Sigmoid colon (tissue), 7 donors: ENCODE measurements around the gene ANKS6. TPM values are rescaled to one million over a fixed set of nuclear protein-coding genes. Genes with fewer than 3 reads are reported as not detected.

Experiments
- DNase-seq: peaks from one replicate; pipeline ENCODE4 v3.0.0-alpha.2; 2019
- H3K27ac ChIP-seq, 4 donors: fragments of 200-600 bp; sonication (generic); one replicate each; pipeline ENCODE4 v1.5.1; 2016 to 2019; ENCODE audit warnings: mild to moderate bottlenecking in 1 of 4
- H3K27me3 ChIP-seq, 3 donors: fragments of 200-600 bp; sonication (generic); one replicate each; pipeline ENCODE4 v1.5.1; 2019; ENCODE audit warnings: mild to moderate bottlenecking in 1 of 3
- H3K36me3 ChIP-seq, 4 donors: fragments of 200-600 bp; sonication (generic); one replicate each; pipeline ENCODE4 v1.5.1; 2016 to 2019
- H3K4me1 ChIP-seq, 4 donors: fragments of 200-600 bp; sonication (generic); one replicate each; pipeline ENCODE4 v1.5.1; 2017 to 2019
- H3K4me3 ChIP-seq, 4 donors: fragments of 200-600 bp; sonication (generic); one replicate each; pipeline ENCODE4 v1.5.1; 2017 to 2019; ENCODE audit warnings: mild to moderate bottlenecking in 2 of 4, moderate library complexity in 1 of 4
- H3K9me3 ChIP-seq, 4 donors: fragments of 200-600 bp in 3 of 4; sonication (generic) in 3 of 4; one replicate each; pipeline versions ENCODE4 v1.5.1 to v1.6.1; 2013 to 2019
- CTCF ChIP-seq, 4 experiments: fragments of 450-650 bp in 3 of 4; fragments of 200-600 bp in 1 of 4; IDR thresholded peaks; one replicate each; pipeline ENCODE4 v1.5.1; 2016 to 2019; ENCODE audit warnings: antibody characterized with exemption in 4 of 4, mild to moderate bottlenecking in 3 of 4, moderate library complexity in 2 of 4
- EP300 ChIP-seq, 4 donors: sonication (generic); formaldehyde crosslinking; IDR thresholded peaks; one replicate each; pipeline ENCODE4 v1.6.1; 2017; ENCODE audit warnings: antibody characterized with exemption in 4 of 4
- POLR2A ChIP-seq, 2 donors: fragments of 450-650 bp; IDR thresholded peaks; one replicate each; pipeline ENCODE4 v1.6.1; 2016; ENCODE audit warnings: antibody characterized with exemption in 2 of 2, mild to moderate bottlenecking in 2 of 2, moderate library complexity in 2 of 2
- POLR2AphosphoS5 ChIP-seq, 4 donors: sonication (generic); formaldehyde crosslinking; IDR thresholded peaks; one replicate each; pipeline ENCODE4 v1.6.1; 2017; ENCODE audit warnings: antibody characterized with exemption in 4 of 4
- WGBS, 2 donors: extraction: QIAGEN DNeasy Blood & Tissue Kit; methylation state at CpG; one replicate each; pipeline ENCODE4 v1.1.7; 2013; 5-methylcytosine and 5-hydroxymethylcytosine counted together
- intact Hi-C: fragments of 100-400 bp; cut with DNase I; formaldehyde crosslinking; loops from one replicate; pipeline ENCODE4 v1.15.1; 2023
- polyA plus RNA-seq, 3 donors: library from polyadenylated mRNA; stranded (reverse); fragments of 200-250 nt; gene quantifications; one replicate each; pipeline ENCODE4 v1.2.3, GENCODE V29; 2013
- total RNA-seq, 4 donors: library from RNA; depleted of rRNA; stranded (reverse); fragments of >200 nt; gene quantifications; one replicate each; pipeline ENCODE4 v1.1.0, GENCODE V29; 2016
- donor health status: healthy with polysubstance abuse.
- donor health status: Bipolar disorder and iron deficiency.
- donor health status: healthy.

The ANKS6 gene
- total and polyA plus RNA-seq, 7 donors = 5.4 to 22.8 (median 10.7) TPM

DNA sequence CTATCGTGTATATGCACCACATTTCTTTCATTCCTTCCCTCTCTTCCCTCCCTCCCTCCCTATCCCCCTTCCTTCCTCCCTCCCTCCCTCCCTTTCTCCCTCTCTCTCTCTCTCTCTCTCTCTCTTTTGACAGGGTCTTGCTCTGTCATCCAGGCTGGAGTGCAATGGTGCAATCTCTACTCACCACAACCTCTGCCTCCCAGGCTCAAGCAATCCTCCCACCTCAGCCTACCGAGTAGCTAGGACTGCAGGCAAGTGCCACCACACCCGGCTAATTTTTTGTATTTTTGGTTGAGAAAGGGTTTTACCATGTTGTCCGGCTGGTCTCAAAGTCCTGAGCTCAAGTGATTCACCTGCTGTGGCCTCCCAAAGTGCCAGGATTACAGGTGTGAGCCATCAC, 1.1 kb upstream of the ANKS6 start:
- H3K27me3 ChIP-seq = no peaks in the 10 kb centered on the region
- 93 to 95% methylated on average over 4 of the region's 4 CpGs for WGBS, 2 donors
- intact Hi-C loops = loop anchor here (2.0 to 5.0 kb wide), 3 partner anchors 541 to 1100 kb away; partner anchors contain the start of genes NR4A3 and XPA
- no peaks in the 10 kb centered on the region for H3K36me3 ChIP-seq
- H3K27ac ChIP-seq = peak overlapping the region in 2 of 4 donors; percentile 88 to 89
- no peaks in the 10 kb centered on the region for H3K9me3 ChIP-seq
- TF ChIP-seq POLR2A (IDR thresholded peaks at IDR 0.05) = no peak
- no peak for TF ChIP-seq EP300 (IDR thresholded peaks at IDR 0.05)
- TF ChIP-seq POLR2AphosphoS5 (IDR thresholded peaks at IDR 0.05) = no peak
- no peak for TF ChIP-seq CTCF (IDR thresholded peaks at IDR 0.05)
- DNase-seq = no peak
- no peak overlapping the region for H3K4me3 ChIP-seq
- peaks cover 0 to 24% (median 18%) of the 10 kb centered on the region in 4 donors for H3K4me1 ChIP-seq

DNA sequence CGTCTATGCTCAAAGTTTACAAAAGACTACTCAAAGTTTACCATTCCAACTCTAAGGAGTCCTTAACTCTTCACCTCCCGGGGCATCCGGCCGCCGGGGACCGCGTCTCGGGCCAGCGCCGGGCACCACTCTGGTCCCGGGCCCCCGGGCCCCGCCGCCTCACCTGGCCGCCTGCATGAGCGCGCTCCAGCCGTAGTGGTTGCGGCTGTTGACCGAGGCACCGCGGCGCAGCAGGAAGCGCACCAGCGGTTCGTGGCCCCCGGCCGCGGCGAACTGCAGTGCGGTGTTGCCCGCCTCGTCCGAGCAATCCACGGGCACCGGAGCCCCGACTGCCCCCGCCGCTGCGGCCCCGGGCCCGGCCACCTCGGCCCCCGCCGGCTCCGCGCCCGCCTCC, 388 bp downstream of the ANKS6 start:
- TF ChIP-seq CTCF (IDR thresholded peaks at IDR 0.05) (no peak), POLR2AphosphoS5 (IDR thresholded peaks at IDR 0.05) (no peak), POLR2A (IDR thresholded peaks at IDR 0.05) (no peak), EP300 (IDR thresholded peaks at IDR 0.05) (no peak)
- Histone ChIP-seq H3K4me3 (peak overlapping the region; percentile 47 to 78 (median 68)), H3K4me1 (peaks cover 0 to 30% (median 23%) of the 10 kb centered on the region in 4 donors), H3K27me3 (no peaks in the 10 kb centered on the region), H3K9me3 (no peaks in the 10 kb centered on the region), H3K36me3 (no peaks in the 10 kb centered on the region), H3K27ac (peak overlapping the region; percentile 74 to 89 (median 86))
- intact Hi-C loops = loop anchor here (2.0 to 5.0 kb wide), 3 partner anchors 539 to 1099 kb away; partner anchors contain the start of genes NR4A3 and XPA
- no peak for DNase-seq
- WGBS, 2 donors = 1% methylated on average over 48 of the region's 48 CpGs

GRCh38 chr9:98795295-98795955, 930 bp downstream of the ANKS6 start:
- TF ChIP-seq POLR2AphosphoS5 (IDR thresholded peaks at IDR 0.05) = no peak
- no peak for TF ChIP-seq EP300 (IDR thresholded peaks at IDR 0.05)
- TF ChIP-seq CTCF (IDR thresholded peaks at IDR 0.05) = no peak
- TF ChIP-seq POLR2A (IDR thresholded peaks at IDR 0.05) = no peak
- WGBS, 2 donors = 36 to 60% methylated on average over 12 of the region's 12 CpGs
- peaks cover 0 to under 1% (median 0%) of the 10 kb centered on the region in 4 donors for H3K36me3 ChIP-seq
- H3K4me3 ChIP-seq = peak overlapping the region; percentile 47 to 78 (median 68)
- peak overlapping the region; percentile 74 to 89 (median 86) for H3K27ac ChIP-seq
- H3K9me3 ChIP-seq = no peaks in the 10 kb centered on the region
- peaks cover 0 to 36% (median 27%) of the 10 kb centered on the region in 4 donors for H3K4me1 ChIP-seq
- no peaks in the 10 kb centered on the region for H3K27me3 ChIP-seq
- intact Hi-C loops = loop anchor here (5.0 kb wide), 2 partner anchors 1027 to 1098 kb away; partner anchors contain the start of genes NR4A3 and XPA
- DNase-seq = no peak

DNA sequence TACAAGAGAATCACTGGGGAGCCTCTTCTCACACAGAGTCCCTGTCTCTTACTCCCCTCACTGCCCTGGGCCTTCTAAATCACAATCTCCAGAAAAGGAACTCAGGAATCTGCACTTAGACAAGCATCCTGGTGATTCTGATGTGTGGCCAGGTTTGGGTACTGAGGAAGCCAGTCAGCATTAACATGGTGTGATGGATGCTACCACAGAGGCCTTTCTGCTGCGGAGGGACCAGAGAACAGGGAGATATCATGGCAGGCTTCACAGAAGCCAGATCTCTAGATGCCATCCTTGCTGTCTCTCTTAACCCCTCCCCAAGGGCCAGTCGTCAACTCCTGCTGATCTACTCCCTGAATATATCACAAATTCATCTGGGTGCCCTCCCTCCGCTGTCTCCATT, 1.6 kb downstream of the ANKS6 start:
- peaks cover 0 to 36% (median 27%) of the 10 kb centered on the region in 4 donors for H3K4me1 ChIP-seq
- intact Hi-C loops = loop anchor here (5.0 kb wide), 2 partner anchors 1027 to 1098 kb away; partner anchors contain the start of genes NR4A3 and XPA
- H3K27me3 ChIP-seq = no peaks in the 10 kb centered on the region
- no peak for TF ChIP-seq EP300 (IDR thresholded peaks at IDR 0.05)
- no peak for TF ChIP-seq CTCF (IDR thresholded peaks at IDR 0.05)
- TF ChIP-seq POLR2AphosphoS5 (IDR thresholded peaks at IDR 0.05) = no peak
- no peak for TF ChIP-seq POLR2A (IDR thresholded peaks at IDR 0.05)
- 90 to 91% methylated on average over 3 of the region's 3 CpGs for WGBS, 2 donors
- H3K36me3 ChIP-seq = peaks cover 0 to 6% (median 2%) of the 10 kb centered on the region in 4 donors
- no peaks in the 10 kb centered on the region for H3K9me3 ChIP-seq
- no peak overlapping the region for H3K4me3 ChIP-seq
- no peak for DNase-seq
- H3K27ac ChIP-seq = no peak overlapping the region
